MM.1S (cell line): ENCODE results near the gene DSCAML1.

Experiments
- DNase-seq: peaks from one replicate; pipeline ENCODE4 v3.0.0-alpha.2; 2015
- H2AFZ ChIP-seq: fragments of 300-600 bp; sonication (generic); 2 replicates; pipeline ENCODE4 v1.6.0; 2016; ENCODE audit warnings: antibody characterized with exemption, low read length
- H3F3A ChIP-seq: fragments of 300-600 bp; sonication (generic); 2 replicates; pipeline ENCODE4 v1.6.1; 2016; ENCODE audit warnings: mild to moderate bottlenecking, antibody characterized with exemption, low read length, moderate library complexity, mixed read lengths; ENCODE audit not compliant: insufficient read depth
- H3K27ac ChIP-seq: fragments of 300-600 bp; sonication (generic); 2 replicates; pipeline ENCODE4 v1.5.1; 2016; ENCODE audit warnings: mild to moderate bottlenecking, low read length
- H3K27me3 ChIP-seq: fragments of 300-600 bp; sonication (generic); replicated peaks from 2 replicates; pipeline ENCODE4 v1.6.0; 2016; ENCODE audit warnings: low read length; ENCODE audit not compliant: insufficient read depth
- H3K36me3 ChIP-seq: fragments of 300-600 bp; sonication (generic); replicated peaks from 2 replicates; pipeline ENCODE4 v1.6.1; 2016; ENCODE audit warnings: mild to moderate bottlenecking, low read length, mixed read lengths; ENCODE audit not compliant: insufficient read depth
- H3K4me1 ChIP-seq: fragments of 300-600 bp; sonication (generic); 2 replicates; pipeline ENCODE4 v1.6.1; 2016; ENCODE audit warnings: low read length, mixed read lengths
- H3K4me2 ChIP-seq: fragments of 300-600 bp; sonication (generic); 2 replicates; pipeline ENCODE4 v1.6.0; 2016; ENCODE audit warnings: low read depth, low read length
- H3K4me3 ChIP-seq: fragments of 300-600 bp; sonication (generic); 2 replicates; pipeline ENCODE4 v1.5.1; 2016; ENCODE audit warnings: low read length, mixed read lengths
- H3K79me2 ChIP-seq: fragments of 300-600 bp; sonication (generic); 2 replicates; pipeline ENCODE4 v1.6.1; 2016; ENCODE audit warnings: mixed run types, low read length, mixed read lengths
- H3K9ac ChIP-seq: fragments of 300-600 bp; sonication (generic); 2 replicates; pipeline ENCODE4 v1.6.1; 2016; ENCODE audit warnings: low read length, mixed read lengths
- H3K9me2 ChIP-seq: fragments of 300-600 bp; sonication (generic); replicated peaks from 2 replicates; pipeline ENCODE4 v1.6.1; 2016; ENCODE audit warnings: mild to moderate bottlenecking, low read length, mixed read lengths; ENCODE audit not compliant: insufficient read depth
- H3K9me3 ChIP-seq: fragments of 300-600 bp; sonication (generic); replicated peaks from 2 replicates; pipeline ENCODE4 v1.6.1; 2016; ENCODE audit warnings: mild to moderate bottlenecking, low read length, mixed read lengths; ENCODE audit not compliant: insufficient read depth
- H4K20me1 ChIP-seq: fragments of 300-600 bp; sonication (generic); 2 replicates; pipeline ENCODE4 v1.6.1; 2016; ENCODE audit warnings: mild to moderate bottlenecking, low read length, moderate library complexity, mixed read lengths; ENCODE audit not compliant: insufficient read depth
- CTCF ChIP-seq: fragments of 300-600 bp; sonication (generic); IDR thresholded peaks from 2 replicates; pipeline ENCODE4 v1.5.1; 2016; ENCODE audit warnings: antibody characterized with exemption, low read length, mixed read lengths
- EZH2 ChIP-seq: fragments of 300-600 bp; sonication (generic); optimal IDR thresholded peaks from 2 replicates; pipeline ENCODE3; 2017; ENCODE audit warnings: low read depth, mild to moderate bottlenecking, antibody characterized with exemption, low read length, mixed read lengths
- EZH2phosphoT487 ChIP-seq: fragments of 300-600 bp; sonication (generic); IDR thresholded peaks from 2 replicates; pipeline ENCODE4 v1.6.1; 2018; ENCODE audit warnings: antibody characterized with exemption, low read length

The DSCAML1 gene

GRCh38 chr11:117391181-117391580 is 405.8 kb downstream of the DSCAML1 start:
- Histone ChIP-seq H3K9me2 (no peaks in the 10 kb centered on the region), H3K4me2 (no peak overlapping the region), H3K4me3 (no peak overlapping the region), H3K9me3 (no peaks in the 10 kb centered on the region), H3K79me2 (no peaks in the 10 kb centered on the region), H3K36me3 (no peaks in the 10 kb centered on the region), H2AFZ (no peak overlapping the region), H3K27me3 (no peaks in the 10 kb centered on the region), H3F3A (no peaks in the 10 kb centered on the region), H3K27ac (no peak overlapping the region), H3K4me1 (no peaks in the 10 kb centered on the region), H4K20me1 (no peaks in the 10 kb centered on the region), H3K9ac (no peak overlapping the region)
- TF ChIP-seq CTCF, result no peak
- no peak for TF ChIP-seq EZH2
- no peak for TF ChIP-seq EZH2phosphoT487
- DNase-seq, result no peak

GRCh38 chr11:117390743-117391142 is 406.3 kb downstream of the DSCAML1 start:
- H3K27me3 ChIP-seq, result no peaks in the 10 kb centered on the region
- H3K27ac ChIP-seq, result no peak overlapping the region
- H3K4me2 ChIP-seq, result no peak overlapping the region
- no peaks in the 10 kb centered on the region for H3K9me3 ChIP-seq
- DNase-seq, result no peak
- H3K4me3 ChIP-seq, result no peak overlapping the region
- no peaks in the 10 kb centered on the region for H4K20me1 ChIP-seq
- H3K36me3 ChIP-seq, result no peaks in the 10 kb centered on the region
- TF ChIP-seq CTCF, result no peak
- TF ChIP-seq EZH2, result no peak
- no peak for TF ChIP-seq EZH2phosphoT487
- no peak overlapping the region for H2AFZ ChIP-seq
- H3K9me2 ChIP-seq, result no peaks in the 10 kb centered on the region
- H3F3A ChIP-seq, result no peaks in the 10 kb centered on the region
- H3K79me2 ChIP-seq, result no peaks in the 10 kb centered on the region
- H3K4me1 ChIP-seq, result no peaks in the 10 kb centered on the region
- no peak overlapping the region for H3K9ac ChIP-seq

- Histone ChIP-seq H3K9ac (no peak overlapping the region), H3K9me3 (no peaks in the 10 kb centered on the region), H4K20me1 (no peaks in the 10 kb centered on the region), H3K4me1 (no peaks in the 10 kb centered on the region), H3K9me2 (no peaks in the 10 kb centered on the region), H3K36me3 (no peaks in the 10 kb centered on the region), H3K79me2 (no peaks in the 10 kb centered on the region), H3K4me3 (no peak overlapping the region), H3K27me3 (no peaks in the 10 kb centered on the region), H3K27ac (no peak overlapping the region), H3F3A (no peaks in the 10 kb centered on the region), H3K4me2 (no peak overlapping the region), H2AFZ (no peak overlapping the region)
- no peak for DNase-seq
- no peak for TF ChIP-seq EZH2
- TF ChIP-seq CTCF, result no peak
- TF ChIP-seq EZH2phosphoT487, result no peak
These were observed 408.8 kb downstream of the DSCAML1 start for GRCh38 chr11:117387992-117388755.
